GM23248 (cell line): ENCODE results near the gene EFCAB5. TPM values are rescaled to one million over a fixed set of nuclear protein-coding genes. Genes with fewer than 3 reads are reported as not detected.

Experiments
- DNase-seq: peaks from one replicate; pipeline ENCODE4 v3.0.0-alpha.2; 2015
- H2AFZ ChIP-seq: fragments of 200-600 bp; sonication (generic); 2 replicates; pipeline ENCODE4 v1.6.1; 2016; ENCODE audit warnings: antibody characterized with exemption
- H3F3A ChIP-seq: fragments of 200-600 bp; sonication (generic); 2 replicates; pipeline ENCODE4 v1.6.1; 2016; ENCODE audit warnings: mild to moderate bottlenecking, antibody characterized with exemption, mixed run types; ENCODE audit not compliant: insufficient read depth
- H3K27ac ChIP-seq: fragments of 200-600 bp; sonication (generic); 2 replicates; pipeline ENCODE4 v1.5.1; 2016; ENCODE audit warnings: mild to moderate bottlenecking
- H3K27me3 ChIP-seq: fragments of 200-600 bp; sonication (generic); replicated peaks from 2 replicates; pipeline ENCODE4 v1.6.1; 2016; ENCODE audit warnings: mild to moderate bottlenecking; ENCODE audit not compliant: insufficient read depth
- H3K36me3 ChIP-seq: fragments of 200-600 bp; sonication (generic); 2 replicates; pipeline ENCODE4 v1.6.1; 2016; ENCODE audit warnings: low read depth, mild to moderate bottlenecking
- H3K4me1 ChIP-seq: fragments of 200-600 bp; sonication (generic); 2 replicates; pipeline ENCODE4 v1.6.1; 2016; ENCODE audit warnings: mild to moderate bottlenecking; ENCODE audit not compliant: insufficient read depth
- H3K4me2 ChIP-seq: fragments of 200-600 bp; sonication (generic); one replicate; pipeline ENCODE4 v1.6.1; 2016; ENCODE audit warnings: mild to moderate bottlenecking; ENCODE audit not compliant: unreplicated experiment
- H3K4me3 ChIP-seq: fragments of 200-600 bp; sonication (generic); 2 replicates; pipeline ENCODE4 v1.5.1; 2016; ENCODE audit warnings: mild to moderate bottlenecking
- H3K79me2 ChIP-seq: fragments of 200-600 bp; sonication (generic); 2 replicates; pipeline ENCODE4 v1.6.1; 2016; ENCODE audit warnings: mild to moderate bottlenecking; ENCODE audit not compliant: insufficient read depth
- H3K9ac ChIP-seq: fragments of 200-600 bp; sonication (generic); 2 replicates; pipeline ENCODE4 v1.6.1; 2016; ENCODE audit warnings: mild to moderate bottlenecking
- H3K9me2 ChIP-seq: fragments of 200-600 bp; sonication (generic); 2 replicates; pipeline ENCODE4 v1.6.1; 2016; ENCODE audit warnings: mixed run types, mild to moderate bottlenecking, moderate library complexity; ENCODE audit not compliant: insufficient read depth
- H3K9me3 ChIP-seq: fragments of 200-600 bp; sonication (generic); one replicate; pipeline ENCODE4 v1.6.1; 2017; ENCODE audit warnings: low read depth
- H4K20me1 ChIP-seq: fragments of 200-600 bp; sonication (generic); 2 replicates; pipeline ENCODE4 v1.6.0; 2016; ENCODE audit not compliant: insufficient read depth
- EZH2 ChIP-seq: fragments of 200-600 bp; sonication (generic); IDR thresholded peaks from 2 replicates; pipeline ENCODE4 v1.6.1; 2018; ENCODE audit warnings: antibody characterized with exemption, mild to moderate bottlenecking; ENCODE audit not compliant: insufficient read depth, poor library complexity, severe bottlenecking
- EZH2phosphoT487 ChIP-seq: fragments of 200-600 bp; sonication (generic); IDR thresholded peaks from 2 replicates; pipeline ENCODE4 v1.6.1; 2018; ENCODE audit warnings: antibody characterized with exemption, moderate library complexity, mild to moderate bottlenecking, low read depth; ENCODE audit not compliant: insufficient read depth
- WGBS, 2 experiments: methylation state at CpG; one replicate each; pipeline ENCODE4 v1.1.6; 2015 to 2017; ENCODE audit warnings: low lambda C conversion rate in 2 of 2, low coverage in 1 of 2; ENCODE audit errors: missing lambda C conversion rate in 2 of 2; 5-methylcytosine and 5-hydroxymethylcytosine counted together
- in situ Hi-C: fragments of 300-500 bp; cut with MboI; formaldehyde crosslinking; loops from 2 replicates; pipeline ENCODE4 v1.15.0; 2020
- polyA plus RNA-seq: library from polyadenylated mRNA; unstranded; fragments of >200 nt; fragmentation: Nextera tagmentation; extraction: Ambion mirVana; gene quantifications from 2 replicates; pipeline ENCODE4 v1.2.1, GENCODE V29; 2016
- total RNA-seq: library from RNA; depleted of rRNA; stranded (reverse); fragments of >200 nt; shearing (Covaris generic); gene quantifications from 2 replicates; pipeline ENCODE4 v1.2.3, GENCODE V29; 2014

The EFCAB5 gene
- total and polyA plus RNA-seq, 2 experiments from 2014 or later, result 0.41 TPM; not detected in 1

DNA sequence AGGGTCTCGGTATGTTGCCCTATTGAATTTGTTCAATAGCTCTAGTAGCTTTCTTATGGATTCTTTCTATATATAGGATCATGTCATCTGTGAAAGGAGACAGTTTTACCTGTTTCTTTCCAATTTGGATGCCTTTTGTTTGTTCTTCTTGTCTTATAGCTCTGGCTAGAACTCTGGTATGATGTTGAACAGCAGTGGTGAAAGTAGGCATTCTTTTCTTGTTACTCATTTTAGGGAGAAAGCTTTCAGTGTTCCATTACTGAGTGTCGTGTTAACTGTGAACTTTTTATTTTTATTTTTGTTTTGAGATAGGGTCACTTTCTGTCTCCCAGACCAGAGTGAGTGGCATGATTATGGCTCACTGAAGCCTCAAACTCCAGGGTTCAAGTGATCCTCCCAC, 21.2 kb downstream of the EFCAB5 start:
- peaks cover 10% of the 10 kb centered on the region; the same call in 1 of the 2 replicates for H3F3A ChIP-seq
- no peaks in the 10 kb centered on the region for H4K20me1 ChIP-seq
- H3K27me3 ChIP-seq, result no peaks in the 10 kb centered on the region
- no peak overlapping the region for H3K4me3 ChIP-seq
- H3K4me2 ChIP-seq, result no peak overlapping the region
- TF ChIP-seq EZH2 (no peak), EZH2phosphoT487 (no peak)
- H2AFZ ChIP-seq, result no peak overlapping the region
- H3K27ac ChIP-seq, result no peak overlapping the region
- 25 to 36% methylated on average over 2 of the region's 2 CpGs for WGBS, 2 experiments
- H3K36me3 ChIP-seq, result no peaks in the 10 kb centered on the region
- H3K4me1 ChIP-seq, result peaks cover 14% of the 10 kb centered on the region
- no peaks in the 10 kb centered on the region for H3K9me2 ChIP-seq
- H3K9ac ChIP-seq, result no peak overlapping the region
- in situ Hi-C loops, result no loop called here
- H3K79me2 ChIP-seq, result no peaks in the 10 kb centered on the region
- DNase-seq, result peak; percentile 15
- H3K9me3 ChIP-seq, result no peaks in the 10 kb centered on the region

DNA sequence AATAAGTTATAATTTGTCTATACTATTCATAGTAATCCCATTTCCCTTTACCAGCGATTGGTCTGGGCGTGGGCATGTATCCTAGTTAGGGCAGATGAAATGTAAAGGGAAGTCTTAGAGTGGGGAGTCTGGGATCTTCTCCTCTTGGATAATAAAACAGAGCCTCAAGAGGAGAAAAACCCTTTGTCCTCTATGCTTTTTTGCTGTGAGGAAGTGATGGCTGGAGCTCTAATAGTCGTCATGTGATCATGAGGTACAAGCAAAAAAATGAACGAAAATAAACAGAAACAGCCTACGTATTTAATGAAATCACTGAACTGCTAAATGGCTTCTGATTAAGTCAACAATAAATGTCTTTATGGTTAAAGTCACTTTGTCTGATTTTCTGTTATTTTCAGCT, 26.8 kb downstream of the EFCAB5 start:
- Histone ChIP-seq H3F3A (no peaks in the 10 kb centered on the region), H3K9me2 (no peaks in the 10 kb centered on the region), H3K79me2 (no peaks in the 10 kb centered on the region), H3K27me3 (no peaks in the 10 kb centered on the region), H3K36me3 (no peaks in the 10 kb centered on the region), H3K4me2 (no peak overlapping the region), H3K9me3 (no peaks in the 10 kb centered on the region), H2AFZ (no peak overlapping the region), H3K9ac (no peak overlapping the region), H3K4me3 (no peak overlapping the region), H3K4me1 (no peaks in the 10 kb centered on the region), H3K27ac (no peak overlapping the region), H4K20me1 (no peaks in the 10 kb centered on the region)
- no peak for DNase-seq
- TF ChIP-seq EZH2phosphoT487 (no peak), EZH2 (no peak)
- 82 to 89% methylated on average over 5 of the region's 5 CpGs for WGBS, 2 experiments
- in situ Hi-C loops, result no loop called here

DNA sequence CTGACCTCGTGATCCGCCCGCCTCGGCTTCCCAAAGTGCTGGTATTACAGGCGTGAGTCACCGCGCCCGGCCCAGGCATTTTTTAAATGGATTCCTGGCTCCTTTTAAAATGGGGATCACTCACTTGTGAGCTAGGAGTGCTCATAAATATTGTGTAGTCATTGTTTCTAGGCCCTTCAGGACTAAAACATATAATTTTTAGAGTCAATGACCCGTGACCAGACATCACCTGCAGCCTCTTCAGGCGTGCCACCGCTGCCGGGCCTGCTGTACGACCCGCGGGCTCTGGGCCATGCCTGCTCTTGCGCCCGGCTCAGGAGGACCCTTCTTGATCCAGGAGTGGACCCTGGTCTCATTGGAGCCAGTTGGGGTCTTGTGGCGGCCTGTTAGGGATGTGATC, 30.8 kb downstream of the EFCAB5 start:
- DNase-seq, result no peak
- Histone ChIP-seq H3K27me3 (no peaks in the 10 kb centered on the region), H3K4me2 (no peak overlapping the region), H4K20me1 (no peaks in the 10 kb centered on the region), H3K9me2 (no peaks in the 10 kb centered on the region), H3K9ac (no peak overlapping the region), H3K79me2 (no peaks in the 10 kb centered on the region), H3K9me3 (no peaks in the 10 kb centered on the region), H3K27ac (no peak overlapping the region), H2AFZ (no peak overlapping the region), H3K36me3 (no peaks in the 10 kb centered on the region), H3F3A (peaks cover under 1% of the 10 kb centered on the region; the same call in 1 of the 2 replicates), H3K4me3 (no peak overlapping the region), H3K4me1 (peaks cover under 1% of the 10 kb centered on the region)
- in situ Hi-C loops, result no loop called here
- WGBS, 2 experiments, result 91 to 96% methylated on average over 18 of the region's 18 CpGs
- no peak for TF ChIP-seq EZH2

DNA sequence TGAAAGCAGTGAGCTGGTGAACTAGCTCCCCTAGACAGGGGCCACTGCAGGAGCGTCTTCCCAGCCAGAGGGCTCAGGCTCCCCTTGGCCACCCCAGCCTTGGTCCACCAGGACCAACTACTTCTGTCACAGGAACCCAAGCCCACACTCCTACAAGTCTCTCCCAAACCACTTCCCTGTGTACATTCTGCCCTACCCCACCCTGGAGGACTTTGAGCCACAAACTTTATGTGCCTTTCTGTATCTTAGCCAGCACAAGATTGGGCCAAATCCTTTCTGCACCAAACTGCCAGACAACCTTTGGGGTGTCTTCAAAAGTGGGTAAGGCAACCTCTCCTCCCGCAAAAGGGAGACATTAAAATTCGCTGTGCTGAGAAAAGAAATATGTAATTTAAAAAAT, 31.6 kb downstream of the EFCAB5 start:
- WGBS, 2 experiments, result 92 to 94% methylated on average over 3 of the region's 3 CpGs
- peaks cover 8% of the 10 kb centered on the region for H3K4me1 ChIP-seq
- peaks cover 6% of the 10 kb centered on the region for H3F3A ChIP-seq
- in situ Hi-C loops, result no loop called here
- no peaks in the 10 kb centered on the region for H3K9me2 ChIP-seq
- H3K36me3 ChIP-seq, result no peaks in the 10 kb centered on the region
- H2AFZ ChIP-seq, result no peak overlapping the region
- no peaks in the 10 kb centered on the region for H3K9me3 ChIP-seq
- no peak for DNase-seq
- no peak overlapping the region for H3K27ac ChIP-seq
- H3K4me2 ChIP-seq, result no peak overlapping the region
- no peak overlapping the region for H3K4me3 ChIP-seq
- TF ChIP-seq EZH2phosphoT487, result no peak
- no peak for TF ChIP-seq EZH2
- H4K20me1 ChIP-seq, result no peaks in the 10 kb centered on the region
- no peaks in the 10 kb centered on the region for H3K79me2 ChIP-seq
- no peaks in the 10 kb centered on the region for H3K27me3 ChIP-seq
- no peak overlapping the region for H3K9ac ChIP-seq

DNA sequence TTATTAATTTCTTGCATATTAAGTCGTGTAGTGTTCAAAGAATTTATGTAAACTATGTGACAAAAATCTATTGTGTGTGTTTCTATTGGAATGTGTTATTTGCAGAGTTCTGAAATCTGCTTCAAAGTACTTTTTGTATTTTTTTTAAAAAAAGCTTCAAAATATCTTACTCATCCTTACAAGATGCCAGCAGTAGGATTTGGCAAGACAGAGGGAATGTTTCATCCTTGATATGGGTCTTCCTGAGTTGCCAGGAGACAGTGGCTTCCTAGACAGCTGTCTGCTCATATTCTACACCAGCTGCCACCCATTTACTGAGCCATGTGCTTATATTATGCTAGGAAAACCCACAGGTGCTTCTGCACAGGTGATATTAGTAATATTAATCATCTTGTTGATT, 36.4 kb downstream of the EFCAB5 start:
- Histone ChIP-seq H3K9me2 (no peaks in the 10 kb centered on the region), H3K27ac (0 out of 2 replicates have a peak overlapping the region, but pooled peaks have one; percentile 15), H3F3A (peaks cover 11% of the 10 kb centered on the region), H3K4me3 (no peak overlapping the region), H3K27me3 (no peaks in the 10 kb centered on the region), H3K9ac (no peak overlapping the region), H3K9me3 (no peaks in the 10 kb centered on the region), H4K20me1 (no peaks in the 10 kb centered on the region), H3K79me2 (no peaks in the 10 kb centered on the region), H3K4me2 (peak overlapping the region; percentile 35), H3K4me1 (peaks cover 11% of the 10 kb centered on the region), H2AFZ (no peak overlapping the region), H3K36me3 (no peaks in the 10 kb centered on the region)
- TF ChIP-seq EZH2phosphoT487 (no peak), EZH2 (no peak)
- in situ Hi-C loops, result no loop called here
- 0 to 4% methylated on average over 1 of the region's 1 CpG for WGBS, 2 experiments
- peak; percentile 90 for DNase-seq
